ENCODE measurements around the gene GADL1. TPM values are rescaled to one million over a fixed set of nuclear protein-coding genes. Genes with fewer than 3 reads are reported as not detected.

Gene GADL1
- total RNA-seq, 1 experiment from 2014 or later = not detected

DNA sequence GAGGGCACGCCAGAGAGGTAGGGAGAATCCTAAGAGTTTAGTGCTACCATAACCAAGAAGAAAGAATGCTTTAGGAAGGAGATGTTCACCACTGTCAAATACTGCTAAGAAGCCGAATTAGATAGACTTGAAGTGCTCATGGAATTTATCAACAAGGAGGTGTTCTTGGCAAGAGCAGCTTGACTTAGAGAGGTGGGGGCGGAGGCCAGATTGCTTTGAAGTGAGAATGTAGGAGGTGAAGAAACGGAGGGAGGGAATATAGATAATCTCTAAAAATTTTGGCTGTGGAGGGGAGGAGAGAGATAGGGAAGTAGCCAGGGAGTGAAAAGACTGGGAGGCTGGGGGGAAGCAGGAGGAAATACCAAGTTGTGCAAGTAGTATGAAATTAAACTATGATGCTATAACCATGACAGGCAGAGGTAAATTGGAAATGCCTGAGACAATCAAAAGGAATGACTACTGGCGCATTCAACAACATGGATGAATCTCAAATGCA lies 35.5 kb downstream of the GADL1 start:
- Histone ChIP-seq H3K79me2 (ENCODE audit: insufficient read depth, low read length) (no peaks in the 10 kb centered on the region), H3K27ac (ENCODE audit: low read depth, low read length) (no peak overlapping the region), H3K9ac (ENCODE audit: low read length) (no peak overlapping the region), H4K20me1 (ENCODE audit: insufficient read depth) (no peaks in the 10 kb centered on the region), H3K9me3 (ENCODE audit: control insufficient read depth in 1 of 2, insufficient read depth in 1 of 2, low read depth in 1 of 2, low read length in 2 of 2) (no peaks in the 10 kb centered on the region), H3K4me1 (ENCODE audit: control insufficient read depth in 1 of 2, insufficient read depth in 2 of 2, low read length in 2 of 2) (no peaks in the 10 kb centered on the region), H3K4me3 (replicated peaks in 1 of 2; ENCODE audit: low read depth in 1 of 2, low read length in 2 of 2) (no peak overlapping the region), H3K27me3 (ENCODE audit: insufficient read depth, low read length) (no peaks in the 10 kb centered on the region), H2AFZ (ENCODE audit: low read depth, low read length, poor library complexity, severe bottlenecking) (no peak overlapping the region), H3K9me2 (ENCODE audit: insufficient read depth) (no peaks in the 10 kb centered on the region), H3K4me2 (ENCODE audit: low read length) (no peak overlapping the region), H3K36me3 (ENCODE audit: control insufficient read depth in 1 of 2, insufficient read depth in 2 of 2, low read length in 2 of 2) (no peaks in the 10 kb centered on the region)
- DNase-seq (ENCODE audit: low read depth, low spot score) (no peak), ATAC-seq (no peak)
- CTCF ChIA-PET = no interaction called here
- TF ChIP-seq RAD21 (IDR thresholded peaks at IDR 0.05; ENCODE audit: low read depth) (no peak), EZH2 (IDR thresholded peaks at IDR 0.05) (no peak), FOSL1 (IDR thresholded peaks at IDR 0.05; ENCODE audit: low read depth) (no peak), JUND (IDR thresholded peaks at IDR 0.05) (no peak), EZH2phosphoT487 (IDR thresholded peaks at IDR 0.05; ENCODE audit: borderline replicate concordance) (no peak), SP1 (IDR thresholded peaks at IDR 0.05; ENCODE audit: low read depth) (no peak), POLR2AphosphoS5 (IDR thresholded peaks at IDR 0.05; ENCODE audit: low read depth, low read length) (no peak), TCF7L2 (IDR thresholded peaks at IDR 0.05; ENCODE audit: borderline replicate concordance, extremely low read depth, insufficient read depth, insufficient read length) (no peak), ZFX (IDR thresholded peaks at IDR 0.05) (no peak), ELF1 (IDR thresholded peaks at IDR 0.05; ENCODE audit: borderline replicate concordance, low read depth) (no peak), SIN3A (IDR thresholded peaks at IDR 0.05; ENCODE audit: low read depth) (no peak), POLR2A (IDR thresholded peaks at IDR 0.05; ENCODE audit: borderline replicate concordance, extremely low read depth, insufficient read depth, insufficient read length) (no peak), SRF (IDR thresholded peaks at IDR 0.05; ENCODE audit: low read depth) (no peak)
- TF ChIP-seq, protein P1, sequence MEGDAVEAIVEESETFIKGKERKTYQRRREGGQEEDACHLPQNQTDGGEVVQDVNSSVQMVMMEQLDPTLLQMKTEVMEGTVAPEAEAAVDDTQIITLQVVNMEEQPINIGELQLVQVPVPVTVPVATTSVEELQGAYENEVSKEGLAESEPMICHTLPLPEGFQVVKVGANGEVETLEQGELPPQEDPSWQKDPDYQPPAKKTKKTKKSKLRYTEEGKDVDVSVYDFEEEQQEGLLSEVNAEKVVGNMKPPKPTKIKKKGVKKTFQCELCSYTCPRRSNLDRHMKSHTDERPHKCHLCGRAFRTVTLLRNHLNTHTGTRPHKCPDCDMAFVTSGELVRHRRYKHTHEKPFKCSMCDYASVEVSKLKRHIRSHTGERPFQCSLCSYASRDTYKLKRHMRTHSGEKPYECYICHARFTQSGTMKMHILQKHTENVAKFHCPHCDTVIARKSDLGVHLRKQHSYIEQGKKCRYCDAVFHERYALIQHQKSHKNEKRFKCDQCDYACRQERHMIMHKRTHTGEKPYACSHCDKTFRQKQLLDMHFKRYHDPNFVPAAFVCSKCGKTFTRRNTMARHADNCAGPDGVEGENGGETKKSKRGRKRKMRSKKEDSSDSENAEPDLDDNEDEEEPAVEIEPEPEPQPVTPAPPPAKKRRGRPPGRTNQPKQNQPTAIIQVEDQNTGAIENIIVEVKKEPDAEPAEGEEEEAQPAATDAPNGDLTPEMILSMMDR (IDR thresholded peaks at IDR 0.05 in 2 of 3, conservative IDR thresholded peaks at IDR 0.05 in 1 of 3; ENCODE audit: borderline replicate concordance in 1 of 3, insufficient read depth in 1 of 3, low read depth in 2 of 3, low read length in 2 of 3) = no peak
- TF ChIP-seq, protein P2, sequence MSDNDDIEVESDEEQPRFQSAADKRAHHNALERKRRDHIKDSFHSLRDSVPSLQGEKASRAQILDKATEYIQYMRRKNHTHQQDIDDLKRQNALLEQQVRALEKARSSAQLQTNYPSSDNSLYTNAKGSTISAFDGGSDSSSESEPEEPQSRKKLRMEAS (IDR thresholded peaks at IDR 0.05) = no peak
- TF ChIP-seq, protein P3, sequence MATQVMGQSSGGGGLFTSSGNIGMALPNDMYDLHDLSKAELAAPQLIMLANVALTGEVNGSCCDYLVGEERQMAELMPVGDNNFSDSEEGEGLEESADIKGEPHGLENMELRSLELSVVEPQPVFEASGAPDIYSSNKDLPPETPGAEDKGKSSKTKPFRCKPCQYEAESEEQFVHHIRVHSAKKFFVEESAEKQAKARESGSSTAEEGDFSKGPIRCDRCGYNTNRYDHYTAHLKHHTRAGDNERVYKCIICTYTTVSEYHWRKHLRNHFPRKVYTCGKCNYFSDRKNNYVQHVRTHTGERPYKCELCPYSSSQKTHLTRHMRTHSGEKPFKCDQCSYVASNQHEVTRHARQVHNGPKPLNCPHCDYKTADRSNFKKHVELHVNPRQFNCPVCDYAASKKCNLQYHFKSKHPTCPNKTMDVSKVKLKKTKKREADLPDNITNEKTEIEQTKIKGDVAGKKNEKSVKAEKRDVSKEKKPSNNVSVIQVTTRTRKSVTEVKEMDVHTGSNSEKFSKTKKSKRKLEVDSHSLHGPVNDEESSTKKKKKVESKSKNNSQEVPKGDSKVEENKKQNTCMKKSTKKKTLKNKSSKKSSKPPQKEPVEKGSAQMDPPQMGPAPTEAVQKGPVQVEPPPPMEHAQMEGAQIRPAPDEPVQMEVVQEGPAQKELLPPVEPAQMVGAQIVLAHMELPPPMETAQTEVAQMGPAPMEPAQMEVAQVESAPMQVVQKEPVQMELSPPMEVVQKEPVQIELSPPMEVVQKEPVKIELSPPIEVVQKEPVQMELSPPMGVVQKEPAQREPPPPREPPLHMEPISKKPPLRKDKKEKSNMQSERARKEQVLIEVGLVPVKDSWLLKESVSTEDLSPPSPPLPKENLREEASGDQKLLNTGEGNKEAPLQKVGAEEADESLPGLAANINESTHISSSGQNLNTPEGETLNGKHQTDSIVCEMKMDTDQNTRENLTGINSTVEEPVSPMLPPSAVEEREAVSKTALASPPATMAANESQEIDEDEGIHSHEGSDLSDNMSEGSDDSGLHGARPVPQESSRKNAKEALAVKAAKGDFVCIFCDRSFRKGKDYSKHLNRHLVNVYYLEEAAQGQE (IDR thresholded peaks at IDR 0.05; ENCODE audit: low read depth) = no peak
- POLR2A ChIA-PET = no interaction called here
- no TSS peak for BruUV-seq (replicated peaks)
- RAD21 ChIA-PET (ENCODE audit: low non-redundant PET in 1 of 2, low total read pairs in 2 of 2, uncharacterized antibody in 2 of 2, unreplicated experiment in 2 of 2) = no interaction called here
- intact Hi-C loops (cut with micrococcal nuclease) = no loop called here
